CD4-positive, CD25-positive, alpha-beta regulatory T cell (primary cell): ENCODE results near the gene MYO18A. TPM values are rescaled to one million over a fixed set of nuclear protein-coding genes. Genes with fewer than 3 reads are reported as not detected.
"Not testable (repeated sequence)": the region's sequence is repeated elsewhere in the genome, so short reads cannot be mapped to it uniquely, and the experiment has no call there.

ENCODE experiments used
- ATAC-seq, 2 donors: fragments of 150-1000 bp; cut with Tn5 transposase; one replicate each; pipeline ENCODE4 v1.10.0; 2021; ENCODE audit warnings: low read depth in 2 of 2, moderate number of reproducible peaks in 2 of 2, moderate library complexity in 1 of 2
- DNase-seq, 3 donors: peaks; one replicate each; pipeline versions ENCODE4 v3.0.0 to v3.0.0-alpha.2; 2012 to 2022; ENCODE audit warnings: mixed read lengths in 1 of 3
- H3K27ac ChIP-seq: one replicate; pipeline ENCODE4 v1.7.0; 2013; ENCODE audit warnings: mild to moderate bottlenecking, low read length; ENCODE audit not compliant: insufficient read depth, poor library complexity, severe bottlenecking
- H3K27me3 ChIP-seq: one replicate; pipeline ENCODE4 v1.7.0; 2013; ENCODE audit warnings: low read length; ENCODE audit not compliant: control insufficient read depth, insufficient read depth
- H3K36me3 ChIP-seq: one replicate; pipeline ENCODE4 v1.7.0; 2013; ENCODE audit warnings: mild to moderate bottlenecking, low read length, moderate library complexity; ENCODE audit not compliant: control insufficient read depth, insufficient read depth
- H3K4me1 ChIP-seq: 2 replicates; pipeline ENCODE4 v1.7.0; 2013; ENCODE audit warnings: mild to moderate bottlenecking, low read length; ENCODE audit not compliant: insufficient read depth, control insufficient read depth, poor library complexity, severe bottlenecking
- H3K4me3 ChIP-seq: one replicate; pipeline ENCODE4 v1.7.0; 2013; ENCODE audit warnings: low read depth, mild to moderate bottlenecking, low read length, moderate library complexity
- H3K9me3 ChIP-seq, 2 experiments: 1 replicate in 1 of 2; 2 replicates in 1 of 2; pipeline ENCODE4 v1.7.0; 2013; ENCODE audit warnings: low read length in 2 of 2, mild to moderate bottlenecking in 1 of 2, moderate library complexity in 1 of 2; ENCODE audit not compliant: control insufficient read depth in 2 of 2
- H3K27ac Mint-ChIP-seq, 3 donors: one replicate each; pipeline ENCODE4 v1.8.0; 2020 to 2022; ENCODE audit warnings: mild to moderate bottlenecking in 3 of 3, mixed read lengths in 3 of 3, moderate library complexity in 2 of 3
- H3K27me3 Mint-ChIP-seq: one replicate; pipeline ENCODE4 v1.8.0; 2022; ENCODE audit warnings: mild to moderate bottlenecking, mixed read lengths
- H3K36me3 Mint-ChIP-seq: one replicate; pipeline ENCODE4 v1.8.0; 2020; ENCODE audit warnings: mixed read lengths
- H3K4me1 Mint-ChIP-seq, 4 donors: one replicate each; pipeline ENCODE4 v1.8.0; 2020 to 2022; ENCODE audit warnings: mixed read lengths in 4 of 4, mild to moderate bottlenecking in 1 of 4
- H3K4me3 Mint-ChIP-seq, 4 donors: one replicate each; pipeline ENCODE4 v1.8.0; 2020 to 2022; ENCODE audit warnings: mild to moderate bottlenecking in 4 of 4, mixed read lengths in 4 of 4, moderate library complexity in 3 of 4
- H3K9me3 Mint-ChIP-seq, 7 donors: one replicate each; pipeline ENCODE4 v1.8.0; 2020 to 2022; ENCODE audit warnings: mixed read lengths in 7 of 7, mild to moderate bottlenecking in 3 of 7, moderate library complexity in 2 of 7
- polyA plus RNA-seq, 4 donors: library from polyadenylated mRNA; unstranded; fragments of 300-500 nt; fragmentation: Illumina TruSeq; gene quantifications; one replicate each; pipeline ENCODE4 v1.2.3, GENCODE V29; 2021
- total RNA-seq: library from RNA; stranded (reverse); gene quantifications from one replicate; pipeline ENCODE4 v1.2.3, GENCODE V29; 2022

Gene MYO18A, protein sequence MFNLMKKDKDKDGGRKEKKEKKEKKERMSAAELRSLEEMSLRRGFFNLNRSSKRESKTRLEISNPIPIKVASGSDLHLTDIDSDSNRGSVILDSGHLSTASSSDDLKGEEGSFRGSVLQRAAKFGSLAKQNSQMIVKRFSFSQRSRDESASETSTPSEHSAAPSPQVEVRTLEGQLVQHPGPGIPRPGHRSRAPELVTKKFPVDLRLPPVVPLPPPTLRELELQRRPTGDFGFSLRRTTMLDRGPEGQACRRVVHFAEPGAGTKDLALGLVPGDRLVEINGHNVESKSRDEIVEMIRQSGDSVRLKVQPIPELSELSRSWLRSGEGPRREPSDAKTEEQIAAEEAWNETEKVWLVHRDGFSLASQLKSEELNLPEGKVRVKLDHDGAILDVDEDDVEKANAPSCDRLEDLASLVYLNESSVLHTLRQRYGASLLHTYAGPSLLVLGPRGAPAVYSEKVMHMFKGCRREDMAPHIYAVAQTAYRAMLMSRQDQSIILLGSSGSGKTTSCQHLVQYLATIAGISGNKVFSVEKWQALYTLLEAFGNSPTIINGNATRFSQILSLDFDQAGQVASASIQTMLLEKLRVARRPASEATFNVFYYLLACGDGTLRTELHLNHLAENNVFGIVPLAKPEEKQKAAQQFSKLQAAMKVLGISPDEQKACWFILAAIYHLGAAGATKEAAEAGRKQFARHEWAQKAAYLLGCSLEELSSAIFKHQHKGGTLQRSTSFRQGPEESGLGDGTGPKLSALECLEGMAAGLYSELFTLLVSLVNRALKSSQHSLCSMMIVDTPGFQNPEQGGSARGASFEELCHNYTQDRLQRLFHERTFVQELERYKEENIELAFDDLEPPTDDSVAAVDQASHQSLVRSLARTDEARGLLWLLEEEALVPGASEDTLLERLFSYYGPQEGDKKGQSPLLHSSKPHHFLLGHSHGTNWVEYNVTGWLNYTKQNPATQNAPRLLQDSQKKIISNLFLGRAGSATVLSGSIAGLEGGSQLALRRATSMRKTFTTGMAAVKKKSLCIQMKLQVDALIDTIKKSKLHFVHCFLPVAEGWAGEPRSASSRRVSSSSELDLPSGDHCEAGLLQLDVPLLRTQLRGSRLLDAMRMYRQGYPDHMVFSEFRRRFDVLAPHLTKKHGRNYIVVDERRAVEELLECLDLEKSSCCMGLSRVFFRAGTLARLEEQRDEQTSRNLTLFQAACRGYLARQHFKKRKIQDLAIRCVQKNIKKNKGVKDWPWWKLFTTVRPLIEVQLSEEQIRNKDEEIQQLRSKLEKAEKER (N-terminal part only)
- 193 TPM for total RNA-seq
- 10 to 100 TPM; 16.8 to 22.6 (median 20.2) TPM for polyA plus RNA-seq

DNA sequence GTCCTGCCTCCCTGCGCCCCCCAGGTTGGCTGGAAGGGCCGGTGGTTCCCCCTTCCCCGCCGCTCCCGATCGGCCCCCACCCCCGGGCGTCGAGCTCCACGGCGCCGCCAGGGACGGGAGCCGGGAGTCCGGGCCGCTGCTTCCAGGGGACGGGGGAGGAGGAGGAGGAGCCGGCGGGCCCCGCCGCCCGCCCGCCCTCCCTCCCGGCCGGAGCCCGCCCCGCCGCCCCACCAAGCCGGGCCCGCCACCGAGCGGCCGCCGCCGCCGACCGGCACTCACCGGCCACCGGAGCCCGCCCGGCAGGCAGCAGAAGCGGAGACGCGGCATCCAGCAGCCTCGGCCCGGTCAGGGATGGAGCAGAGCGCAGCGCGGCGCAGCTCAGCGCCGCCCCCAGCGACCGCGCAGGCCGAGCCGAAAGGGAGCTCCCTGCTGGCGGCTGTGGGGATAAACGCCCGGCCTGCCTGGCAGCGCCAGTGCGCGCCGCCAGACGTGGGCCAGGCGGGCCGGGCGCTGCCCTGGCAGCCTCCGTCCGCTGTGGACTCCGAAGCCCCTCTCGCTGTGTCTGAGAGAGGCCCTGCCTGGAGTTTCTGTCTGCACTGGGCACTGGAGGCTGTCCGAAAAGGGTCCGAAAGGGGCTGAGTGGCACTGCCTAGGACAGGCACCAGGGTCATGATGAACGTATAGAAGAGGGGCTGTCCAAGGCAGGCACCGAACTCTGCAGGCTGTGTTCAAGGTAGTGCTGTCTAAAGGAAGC lies at the start of gene MYO18A:
TSS of gene MYO18A (minus strand) at position 365 of the 754 bp plus-strand sequence. CDS start 13,458 bp downstream, outside the sequence.
- Mint-ChIP-seq H3K4me1 (peaks cover 4 to 38% (median 17%) of the 10 kb centered on the region in 4 donors), H3K4me3 (peak within 1 kb of the TSS; percentile 70 to 84 (median 72)), H3K9me3 (no peaks in the 10 kb centered on the region), H3K27ac (peak within 1 kb of the TSS in 1 of 3 donors; percentile 31), H3K36me3 (no peaks in the 10 kb centered on the region), H3K27me3 (peaks cover 16% of the 10 kb centered on the region)
- Histone ChIP-seq H3K4me3 (no peak within 1 kb of the TSS), H3K36me3 (no peaks in the 10 kb centered on the region), H3K9me3 (no peaks in the 10 kb centered on the region), H3K4me1 (peaks cover 26% of the 10 kb centered on the region), H3K27ac (no peak within 1 kb of the TSS), H3K27me3 (no peaks in the 10 kb centered on the region)
- DNase-seq (peak; percentile 69 to 80 (median 72)), ATAC-seq (peak; percentile 92 to 93)

DNA sequence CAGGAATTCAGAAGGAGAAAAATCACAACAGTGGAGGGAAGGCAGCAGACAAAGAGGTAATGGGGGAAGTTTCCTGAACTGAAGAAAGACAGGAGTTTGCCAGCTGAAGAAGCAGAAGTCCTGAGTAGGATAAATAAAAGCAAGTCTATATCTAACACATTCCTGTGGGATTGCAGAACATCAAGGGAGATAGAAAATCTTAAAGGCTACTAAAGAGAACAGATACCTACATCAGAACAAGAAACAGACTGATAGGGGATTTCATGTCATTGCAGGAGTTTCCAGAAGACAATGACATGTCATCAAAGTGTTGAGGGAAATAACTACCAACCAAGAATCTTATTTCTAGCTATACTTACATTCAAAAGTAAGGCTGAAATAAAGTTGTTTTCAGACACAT lies 45.2 kb upstream of the MYO18A start:
- no peaks in the 10 kb centered on the region for H3K4me1 ChIP-seq
- H3K36me3 ChIP-seq = no peaks in the 10 kb centered on the region
- no peak overlapping the region for H3K4me3 ChIP-seq
- Mint-ChIP-seq H3K36me3 (no peaks in the 10 kb centered on the region), H3K4me1 (peaks cover 0 to 12% (median 0%) of the 10 kb centered on the region in 4 donors), H3K27ac (no peak overlapping the region), H3K9me3 (peaks cover 0 to 1% (median 0%) of the 10 kb centered on the region in 7 donors), H3K27me3 (peaks cover 12% of the 10 kb centered on the region), H3K4me3 (no peak overlapping the region)
- ATAC-seq (no peak), DNase-seq (no peak)
- H3K27me3 ChIP-seq = no peaks in the 10 kb centered on the region
- H3K27ac ChIP-seq = no peak overlapping the region
- H3K9me3 ChIP-seq = no peaks in the 10 kb centered on the region

DNA sequence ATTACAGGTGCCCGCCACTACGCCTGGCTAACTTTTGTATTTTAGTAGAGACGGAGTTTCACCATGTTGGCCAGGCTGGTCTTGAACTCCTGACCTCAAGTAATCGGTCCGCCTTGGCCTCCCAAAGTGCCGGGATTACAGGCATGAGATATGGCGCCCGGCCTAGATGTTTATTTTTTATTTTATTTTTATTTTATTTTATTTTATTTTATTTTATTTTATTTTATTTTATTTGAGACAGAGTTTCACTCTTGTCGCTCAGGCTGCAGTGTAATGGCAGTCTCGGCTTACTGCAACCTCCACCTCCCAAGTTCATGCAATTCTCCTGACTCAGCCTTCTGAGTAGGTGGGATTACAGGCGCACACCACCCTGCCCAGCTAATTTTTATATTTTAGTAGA lies 41.1 kb upstream of the MYO18A start:
- H3K27ac Mint-ChIP-seq, H3K27me3 ChIP-seq, H3K9me3 ChIP-seq, H3K36me3 ChIP-seq, H3K36me3 Mint-ChIP-seq, DNase-seq, H3K9me3 Mint-ChIP-seq, H3K4me3 ChIP-seq, H3K4me1 ChIP-seq, H3K4me3 Mint-ChIP-seq, ATAC-seq, H3K27ac ChIP-seq: not testable (repeated sequence)
- H3K27me3 Mint-ChIP-seq = peaks cover 12% of the 10 kb centered on the region
- H3K4me1 Mint-ChIP-seq = peaks cover 0 to 12% (median 6%) of the 10 kb centered on the region in 4 donors

DNA sequence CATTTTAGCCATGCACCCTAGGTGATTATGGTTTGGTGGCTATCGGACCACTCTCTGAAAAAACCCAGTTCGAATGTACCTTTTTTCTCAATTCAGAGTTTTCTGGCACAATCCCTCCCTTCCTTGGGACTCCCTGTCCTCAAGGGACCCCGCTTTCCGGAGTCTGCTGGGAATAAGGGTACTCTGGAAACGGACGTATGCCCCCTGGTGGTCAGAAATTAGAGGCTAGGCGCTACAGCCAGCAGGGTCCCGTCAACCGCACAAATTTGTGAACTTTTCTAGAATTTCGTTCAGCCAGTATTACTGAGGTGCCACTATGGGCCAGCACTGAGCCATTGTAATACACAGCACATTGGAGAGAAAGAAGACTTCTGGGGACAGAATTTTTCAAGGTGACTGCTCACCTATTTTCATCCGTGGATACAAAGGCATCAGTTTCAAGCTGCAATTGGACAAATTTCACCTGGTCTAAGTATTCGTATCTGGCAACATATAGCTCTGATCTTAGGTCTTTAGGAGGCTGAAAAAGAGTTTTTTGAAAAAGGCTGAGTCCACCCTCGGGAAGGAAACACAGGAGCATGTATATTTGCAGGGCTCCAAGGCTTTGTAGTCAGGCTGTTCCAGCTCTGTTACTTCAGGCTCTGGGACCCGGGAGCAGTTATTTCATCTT lies 39.3 kb upstream of the MYO18A start:
- peaks cover 0 to 4% (median 0%) of the 10 kb centered on the region in 7 donors for H3K9me3 Mint-ChIP-seq
- no peaks in the 10 kb centered on the region for H3K36me3 Mint-ChIP-seq
- Histone ChIP-seq H3K4me3 (no peak overlapping the region), H3K9me3 (no peaks in the 10 kb centered on the region), H3K36me3 (no peaks in the 10 kb centered on the region), H3K27me3 (no peaks in the 10 kb centered on the region), H3K4me1 (no peaks in the 10 kb centered on the region), H3K27ac (no peak overlapping the region)
- ATAC-seq (peak; percentile 83 to 86), DNase-seq (peak; percentile 58 to 74 (median 67))
- H3K4me3 Mint-ChIP-seq = no peak overlapping the region
- H3K4me1 Mint-ChIP-seq = peaks cover 0 to 8% (median 5%) of the 10 kb centered on the region in 4 donors
- peaks cover 9% of the 10 kb centered on the region for H3K27me3 Mint-ChIP-seq
- no peak overlapping the region for H3K27ac Mint-ChIP-seq

DNA sequence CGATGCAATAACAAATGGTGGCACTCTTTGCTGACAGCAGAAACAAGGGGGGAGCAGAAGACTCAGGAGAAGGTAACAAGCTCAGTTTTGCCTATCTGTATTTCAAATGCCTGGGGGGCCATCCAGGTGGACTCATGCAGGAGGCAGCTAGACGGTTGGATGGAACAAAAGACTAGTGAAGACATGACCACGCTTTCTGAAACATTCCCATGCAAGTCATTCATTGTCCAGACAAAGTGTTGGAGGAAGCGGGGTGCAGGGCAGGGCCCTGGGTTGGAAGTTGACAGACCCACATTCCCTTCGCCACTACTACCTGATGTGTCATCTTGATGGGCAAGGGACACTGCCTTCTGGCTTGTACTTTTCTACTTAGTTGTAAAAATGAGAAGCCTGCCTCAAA lies 36.7 kb upstream of the MYO18A start:
- peaks cover 0 to 4% (median 0%) of the 10 kb centered on the region in 7 donors for H3K9me3 Mint-ChIP-seq
- Histone ChIP-seq H3K27me3 (no peaks in the 10 kb centered on the region), H3K36me3 (no peaks in the 10 kb centered on the region), H3K27ac (no peak overlapping the region), H3K4me1 (no peaks in the 10 kb centered on the region), H3K4me3 (no peak overlapping the region), H3K9me3 (no peaks in the 10 kb centered on the region)
- peak overlapping the region in 1 of 4 donors; percentile 63 for H3K4me3 Mint-ChIP-seq
- H3K4me1 Mint-ChIP-seq = peaks cover 0 to 8% (median 2%) of the 10 kb centered on the region in 4 donors
- H3K36me3 Mint-ChIP-seq = no peaks in the 10 kb centered on the region
- no peak for DNase-seq
- ATAC-seq = no peak
- H3K27me3 Mint-ChIP-seq = no peaks in the 10 kb centered on the region
- H3K27ac Mint-ChIP-seq = no peak overlapping the region

DNA sequence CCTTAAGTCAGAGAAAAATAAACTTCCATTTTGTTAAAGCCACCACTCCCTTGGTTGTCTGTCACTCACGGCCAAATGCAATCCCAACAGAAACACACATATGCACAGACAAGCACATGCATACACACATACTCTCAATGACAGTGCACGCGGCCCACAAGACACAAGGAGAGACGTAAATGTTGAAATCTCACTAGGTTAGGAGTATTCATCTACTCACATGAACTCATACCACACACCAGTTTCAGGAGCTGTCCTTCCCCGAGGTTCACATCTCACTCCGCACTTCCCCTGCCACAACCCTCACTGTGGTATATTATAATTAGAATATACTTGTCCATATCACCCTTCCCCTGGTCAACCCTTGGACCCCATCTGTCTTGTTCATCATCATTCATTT lies 36.0 kb upstream of the MYO18A start:
- peaks cover 0 to 8% (median 2%) of the 10 kb centered on the region in 4 donors for H3K4me1 Mint-ChIP-seq

More for the DNA sequence above, 36.0 kb upstream of the MYO18A start:
- no peak for ATAC-seq
- Mint-ChIP-seq H3K27me3 (no peaks in the 10 kb centered on the region), H3K9me3 (peaks cover 0 to 4% (median 0%) of the 10 kb centered on the region in 7 donors), H3K36me3 (no peaks in the 10 kb centered on the region), H3K27ac (peak overlapping the region in 1 of 3 donors; percentile 8), H3K4me3 (no peak overlapping the region)
- H3K27ac ChIP-seq = no peak overlapping the region
- H3K4me1 ChIP-seq = no peaks in the 10 kb centered on the region
- H3K27me3 ChIP-seq = no peaks in the 10 kb centered on the region
- DNase-seq = no peak
- no peaks in the 10 kb centered on the region for H3K9me3 ChIP-seq
- no peaks in the 10 kb centered on the region for H3K36me3 ChIP-seq
- H3K4me3 ChIP-seq = no peak overlapping the region
